Panc1 (cell line): ENCODE measurements around the gene OPN3. TPM values are rescaled to one million over a fixed set of nuclear protein-coding genes. Genes with fewer than 3 reads are reported as not detected.

Experiments used
- ATAC-seq: fragments of 200-7000 bp; cut with Tn5 transposase; 2 replicates; pipeline ENCODE4 v1.9.1; 2020; ENCODE audit warnings: mild to moderate bottlenecking, moderate library complexity
- BruUV-seq: library from RNA; stranded (reverse); fragments of 400-500 nt; replicated peaks from 2 replicates; lab custom pipeline; 2021; lab: Mats Ljungman, UMichigan
- CTCF ChIA-PET: fragments of 300-600 bp; sonication (Branson Sonifier 250); formaldehyde crosslinking; loops from one replicate; lab custom pipeline; 2022; ENCODE audit warnings: antibody characterized with exemption; lab: Charles Lee
- POLR2A ChIA-PET: fragments of 300-600 bp; sonication (Branson Sonifier 250); formaldehyde crosslinking; loops from one replicate; lab custom pipeline; 2022; ENCODE audit warnings: antibody characterized with exemption; lab: Charles Lee
- DNase-seq: peaks from one replicate; pipeline ENCODE4 v3.0.0-alpha.2; 2010; ENCODE audit warnings: low read depth, low spot score
- H3K27ac ChIP-seq: 2 replicates; pipeline ENCODE4 v1.5.1; 2011; ENCODE audit warnings: mild to moderate bottlenecking, low read length, inconsistent platforms
- H3K27me3 ChIP-seq: fragments of 200-500 bp; sonication (Bioruptor generic); 2 replicates; pipeline ENCODE4 v1.6.0; 2014; ENCODE audit warnings: low read length, inconsistent platforms; ENCODE audit not compliant: control insufficient read depth, insufficient read depth
- H3K36me3 ChIP-seq: fragments of 200-500 bp; sonication (Bioruptor generic); 2 replicates; pipeline ENCODE4 v1.5.1; 2014; ENCODE audit warnings: inconsistent platforms, mild to moderate bottlenecking, low read length, moderate library complexity; ENCODE audit not compliant: control insufficient read depth, insufficient read depth
- H3K4me1 ChIP-seq: 2 replicates; pipeline ENCODE4 v1.5.1; 2011; ENCODE audit warnings: inconsistent platforms, mild to moderate bottlenecking, low read length, moderate library complexity; ENCODE audit not compliant: control insufficient read depth, insufficient read depth
- H3K4me3 ChIP-seq, 2 experiments: 2 replicates each; pipeline ENCODE4 v1.5.1; 2011 to 2012; ENCODE audit warnings: low read depth in 2 of 2, low read length in 2 of 2, mild to moderate bottlenecking in 2 of 2, inconsistent platforms in 1 of 2, moderate library complexity in 1 of 2
- H3K9me3 ChIP-seq: fragments of 200-500 bp; sonication (Bioruptor generic); 2 replicates; pipeline ENCODE4 v1.5.1; 2014; ENCODE audit warnings: low read depth, mild to moderate bottlenecking, inconsistent platforms, low read length, moderate library complexity; ENCODE audit not compliant: control insufficient read depth, insufficient read depth
- CTCF ChIP-seq: fragments of 450-650 bp; IDR thresholded peaks from 2 replicates; pipeline ENCODE4 v1.5.1; 2017; ENCODE audit warnings: mild to moderate bottlenecking
- POLR2AphosphoS5 ChIP-seq: IDR thresholded peaks from 2 replicates; pipeline ENCODE4 v1.6.1; 2012; ENCODE audit warnings: mild to moderate bottlenecking, low read depth, low read length, moderate library complexity
- REST ChIP-seq, 2 experiments: IDR thresholded peaks; 2 replicates each; pipeline ENCODE4 v1.6.1; 2011 to 2012; ENCODE audit warnings: low read depth in 2 of 2, control low read depth in 1 of 2, low read length in 1 of 2, mild to moderate bottlenecking in 1 of 2, moderate library complexity in 1 of 2; ENCODE audit not compliant: insufficient read depth in 1 of 2
- SIN3A ChIP-seq: IDR thresholded peaks from 2 replicates; pipeline ENCODE4 v1.6.1; 2012; ENCODE audit warnings: low read depth, mild to moderate bottlenecking, low read length, moderate library complexity, borderline replicate concordance; ENCODE audit not compliant: insufficient read depth
- TCF7L2 ChIP-seq: IDR thresholded peaks from 2 replicates; pipeline ENCODE4 v1.6.1; 2011; ENCODE audit warnings: mild to moderate bottlenecking, low read depth, low read length, inconsistent platforms
- in situ Hi-C: cut with HindIII; loops from 2 replicates; pipeline ENCODE4 v1.10.0; 2016; ENCODE audit warnings: low sequenced_read_pairs, low pct_unique_long_range_greater_than_20kb
- intact Hi-C: fragments of 100-400 bp; cut with micrococcal nuclease; formaldehyde crosslinking; loops from one replicate; pipeline ENCODE4 v1.10.0; 2022; ENCODE audit not compliant: unreplicated experiment
- total RNA-seq: library from RNA; stranded (reverse); gene quantifications from one replicate; pipeline ENCODE4 v1.2.1, GENCODE V29; 2021; ENCODE audit not compliant: unreplicated experiment

The OPN3 gene
- total RNA-seq, 1 experiment from 2014 or later = 34.0 TPM

- POLR2A ChIA-PET = no interaction called here
- no peak for TF ChIP-seq SIN3A
- TF ChIP-seq REST (IDR thresholded peaks at IDR 0.05; ENCODE audit: insufficient read depth in 1 of 2, low read depth in 2 of 2, low read length in 1 of 2) = no peak
- TF ChIP-seq CTCF = peak; percentile 66; the same call in 1 of the 2 replicates
- no peak for TF ChIP-seq TCF7L2
- TF ChIP-seq POLR2AphosphoS5 = 0 out of 2 replicates have a peak, but pooled peaks have one; percentile 23
- no TSS peak for BruUV-seq
Measured at GRCh38 chr1:241627453-241628259, 12.5 kb downstream of the OPN3 start.

GRCh38 chr1:241624935-241625334, 15.2 kb downstream of the OPN3 start:
- Histone ChIP-seq H3K36me3 (no peaks in the 10 kb centered on the region; the same call in 1 of the 2 replicates), H3K27me3 (no peaks in the 10 kb centered on the region), H3K4me3 (no peak overlapping the region), H3K4me1 (peaks cover 11% of the 10 kb centered on the region; the same call in 1 of the 2 replicates), H3K27ac (peak overlapping the region; percentile 59; the same call in 1 of the 2 replicates), H3K9me3 (no peaks in the 10 kb centered on the region)
- DNase-seq (no peak), ATAC-seq (peak; percentile 68; the same call in 1 of the 2 replicates)
- CTCF ChIA-PET = interaction anchor here (0.6 kb wide), 1 partner anchor 94 kb away, joined by 3 read pairs; no protein-coding TSS in a partner anchor
- no peak for TF ChIP-seq SIN3A
- BruUV-seq = no TSS peak
- POLR2A ChIA-PET = no interaction called here
- in situ Hi-C loops (no loop called here), intact Hi-C loops (no loop called here)

More at GRCh38 chr1:241627453-241628259, 12.5 kb downstream of the OPN3 start:
- H3K27ac ChIP-seq = peak overlapping the region; percentile 57
- intact Hi-C loops = loop anchor here (1.0 kb wide), 1 partner anchor 96 kb away; no protein-coding TSS in a partner anchor
- H3K9me3 ChIP-seq = no peaks in the 10 kb centered on the region
- H3K4me1 ChIP-seq = peaks cover 11% of the 10 kb centered on the region; the same call in 1 of the 2 replicates
- H3K36me3 ChIP-seq = no peaks in the 10 kb centered on the region; the same call in 1 of the 2 replicates
- in situ Hi-C loops = no loop called here
- H3K27me3 ChIP-seq = no peaks in the 10 kb centered on the region
- no peak overlapping the region for H3K4me3 ChIP-seq
- DNase-seq (no peak), ATAC-seq (peak; percentile 80)
- CTCF ChIA-PET = interaction anchor here (0.7 to 1.0 kb wide), 2 partner anchors 10 to 93 kb away, joined by 3 to 4 read pairs; no protein-coding TSS in a partner anchor
